IPS-20b (cell line): ENCODE data around the gene H6PD.

ENCODE experiments used
- H3K27ac ChIP-seq: one replicate; pipeline ENCODE4 v1.5.1; 2013; ENCODE audit warnings: low read length
- H3K27me3 ChIP-seq: 2 replicates; pipeline ENCODE4 v1.6.1; 2013; ENCODE audit warnings: mild to moderate bottlenecking, low read length, inconsistent platforms; ENCODE audit not compliant: insufficient read depth
- H3K36me3 ChIP-seq: 2 replicates; pipeline ENCODE4 v1.6.1; 2013; ENCODE audit warnings: low read depth, mild to moderate bottlenecking, inconsistent platforms, low read length, moderate library complexity; ENCODE audit not compliant: insufficient read depth
- H3K4me1 ChIP-seq: 2 replicates; pipeline ENCODE4 v1.6.1; 2013; ENCODE audit warnings: mild to moderate bottlenecking, control low read depth, inconsistent platforms, low read length, moderate library complexity; ENCODE audit not compliant: insufficient read depth
- H3K4me3 ChIP-seq: 2 replicates; pipeline ENCODE4 v1.5.1; 2013; ENCODE audit warnings: mild to moderate bottlenecking, low read length, inconsistent platforms
- H3K9ac ChIP-seq: 2 replicates; pipeline ENCODE4 v1.6.1; 2013; ENCODE audit warnings: low read depth, mild to moderate bottlenecking, inconsistent platforms, low read length, moderate library complexity
- H3K9me3 ChIP-seq: 2 replicates; pipeline ENCODE4 v1.6.1; 2013; ENCODE audit warnings: mild to moderate bottlenecking, low read depth, low read length, inconsistent platforms; ENCODE audit not compliant: insufficient read depth

Gene H6PD

GRCh38 chr1:9275161-9275560, 40.6 kb downstream of the H6PD start:
- H3K4me3 ChIP-seq: no peak overlapping the region
- no peaks in the 10 kb centered on the region for H3K27me3 ChIP-seq
- H3K4me1 ChIP-seq: peaks cover 7% of the 10 kb centered on the region; the same call in 1 of the 2 replicates
- no peak overlapping the region for H3K9ac ChIP-seq
- H3K9me3 ChIP-seq: no peaks in the 10 kb centered on the region
- no peaks in the 10 kb centered on the region for H3K36me3 ChIP-seq
- no peak overlapping the region for H3K27ac ChIP-seq

DNA sequence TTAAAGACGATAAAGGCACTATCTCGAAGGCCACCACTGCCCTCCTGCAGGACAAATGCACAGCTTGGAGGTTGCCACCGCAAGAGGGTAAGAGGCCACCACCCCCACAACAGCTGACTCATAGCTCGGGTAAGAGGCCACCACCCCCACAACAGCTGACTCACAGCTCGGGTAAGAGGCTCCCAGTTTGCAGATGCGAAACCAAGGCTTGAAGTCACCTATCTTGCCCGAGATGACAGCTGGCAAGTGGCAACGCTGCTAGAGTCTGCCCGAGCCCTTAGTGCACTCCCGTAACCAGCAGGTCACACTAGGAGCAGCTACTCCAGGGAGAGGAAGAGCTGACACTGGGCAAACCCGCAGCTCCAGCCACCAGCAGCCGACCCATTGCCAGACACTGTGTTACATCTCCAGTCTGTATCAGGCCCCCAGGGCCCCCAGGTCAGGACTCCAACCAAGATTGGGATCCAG, 41.0 kb downstream of the H6PD start:
- Histone ChIP-seq H3K9ac (no peak overlapping the region; the same call in 1 of the 2 replicates), H3K27me3 (no peaks in the 10 kb centered on the region), H3K4me3 (no peak overlapping the region), H3K27ac (no peak overlapping the region), H3K4me1 (peaks cover 7% of the 10 kb centered on the region; the same call in 1 of the 2 replicates), H3K36me3 (no peaks in the 10 kb centered on the region), H3K9me3 (no peaks in the 10 kb centered on the region)

DNA sequence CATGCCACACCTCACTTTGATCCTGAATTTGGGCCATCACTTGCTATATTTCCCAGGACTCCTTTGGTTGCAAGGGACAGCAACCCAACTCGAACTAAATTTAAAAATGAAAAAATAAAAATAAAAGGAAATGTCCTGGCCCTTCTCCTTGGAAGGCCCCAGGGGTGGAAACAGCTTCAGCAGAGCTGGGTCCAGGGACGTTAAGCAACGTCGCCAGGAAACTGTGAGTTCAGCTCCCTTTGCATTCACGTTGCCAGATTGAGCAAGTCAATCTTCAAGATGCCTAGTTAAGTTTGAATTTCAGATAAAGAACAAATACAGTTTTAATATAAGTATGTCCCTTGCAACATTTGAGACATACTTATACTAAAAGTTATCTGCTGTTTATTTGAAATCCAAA, 43.5 kb downstream of the H6PD start:
- H3K36me3 ChIP-seq: no peaks in the 10 kb centered on the region
- no peak overlapping the region for H3K27ac ChIP-seq
- no peaks in the 10 kb centered on the region for H3K9me3 ChIP-seq
- peaks cover 7% of the 10 kb centered on the region; the same call in 1 of the 2 replicates for H3K4me1 ChIP-seq
- H3K4me3 ChIP-seq: no peak overlapping the region
- no peaks in the 10 kb centered on the region for H3K27me3 ChIP-seq
- no peak overlapping the region for H3K9ac ChIP-seq

GRCh38 chr1:9278585-9279153, 44.1 kb downstream of the H6PD start:
- H3K27me3 ChIP-seq: no peaks in the 10 kb centered on the region
- peaks cover 7% of the 10 kb centered on the region; the same call in 1 of the 2 replicates for H3K4me1 ChIP-seq
- no peak overlapping the region for H3K9ac ChIP-seq

GRCh38 chr1:9279172-9279840, 44.7 kb downstream of the H6PD start:
- Histone ChIP-seq H3K9ac (no peak overlapping the region), H3K4me3 (no peak overlapping the region), H3K27me3 (no peaks in the 10 kb centered on the region), H3K4me1 (peaks cover 7% of the 10 kb centered on the region; the same call in 1 of the 2 replicates), H3K36me3 (no peaks in the 10 kb centered on the region), H3K27ac (no peak overlapping the region), H3K9me3 (no peaks in the 10 kb centered on the region; the same call in 1 of the 2 replicates)

More at GRCh38 chr1:9278585-9279153, 44.1 kb downstream of the H6PD start:
- no peak overlapping the region for H3K4me3 ChIP-seq
- H3K36me3 ChIP-seq: no peaks in the 10 kb centered on the region
- no peaks in the 10 kb centered on the region for H3K9me3 ChIP-seq
- no peak overlapping the region for H3K27ac ChIP-seq

- Histone ChIP-seq H3K36me3 (no peaks in the 10 kb centered on the region), H3K4me1 (peaks cover 7% of the 10 kb centered on the region; the same call in 1 of the 2 replicates), H3K9me3 (no peaks in the 10 kb centered on the region; the same call in 1 of the 2 replicates), H3K9ac (no peak overlapping the region), H3K4me3 (no peak overlapping the region), H3K27me3 (no peaks in the 10 kb centered on the region), H3K27ac (no peak overlapping the region)
Observed at GRCh38 chr1:9280015-9280860, 45.7 kb downstream of the H6PD start.

DNA sequence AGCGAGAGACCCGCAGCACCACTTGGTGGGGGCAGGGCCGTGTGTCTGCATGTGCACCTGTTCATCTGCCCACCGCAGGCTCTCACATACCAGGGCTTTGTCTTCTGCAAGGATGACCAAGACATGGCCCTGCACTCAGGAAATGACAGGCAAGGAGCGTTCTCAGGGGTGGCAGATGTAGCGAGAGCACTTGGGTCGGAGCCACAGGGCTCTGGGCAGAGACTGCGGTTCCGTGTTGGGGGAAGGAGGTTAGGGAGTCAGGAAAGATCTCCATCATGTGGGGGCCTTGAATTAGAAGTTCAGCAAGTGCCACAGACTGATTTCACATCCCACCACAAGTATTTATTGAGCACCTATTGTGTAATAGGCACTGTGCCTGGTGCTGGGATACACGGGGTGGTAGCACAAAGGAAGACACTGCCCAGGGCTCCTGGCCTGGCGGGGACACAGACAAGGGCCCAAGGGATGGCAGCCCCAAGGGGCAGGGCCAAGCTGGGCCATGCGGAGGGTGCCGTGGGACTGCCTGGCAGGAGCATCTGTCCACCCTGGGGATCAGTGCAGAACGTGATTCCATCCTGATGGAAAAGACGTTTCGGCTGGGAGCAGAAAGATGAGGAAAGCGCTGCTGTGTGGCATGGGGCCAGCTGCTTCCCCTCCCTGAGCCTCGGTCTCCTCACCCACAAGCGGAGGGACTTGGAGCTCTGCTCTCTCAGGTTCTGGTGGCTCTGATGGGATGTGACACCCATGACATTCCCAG, 46.7 kb downstream of the H6PD start:
- peaks cover 7% of the 10 kb centered on the region; the same call in 1 of the 2 replicates for H3K4me1 ChIP-seq
- H3K9me3 ChIP-seq: no peaks in the 10 kb centered on the region; the same call in 1 of the 2 replicates
- H3K36me3 ChIP-seq: no peaks in the 10 kb centered on the region
- no peak overlapping the region for H3K27ac ChIP-seq
- H3K9ac ChIP-seq: no peak overlapping the region
- no peaks in the 10 kb centered on the region for H3K27me3 ChIP-seq
- no peak overlapping the region for H3K4me3 ChIP-seq

GRCh38 chr1:9281908-9282695, 47.5 kb downstream of the H6PD start:
- Histone ChIP-seq H3K36me3 (no peaks in the 10 kb centered on the region), H3K9ac (no peak overlapping the region), H3K4me1 (peaks cover 7% of the 10 kb centered on the region; the same call in 1 of the 2 replicates), H3K27me3 (no peaks in the 10 kb centered on the region), H3K9me3 (no peaks in the 10 kb centered on the region; the same call in 1 of the 2 replicates), H3K27ac (no peak overlapping the region), H3K4me3 (no peak overlapping the region)

DNA sequence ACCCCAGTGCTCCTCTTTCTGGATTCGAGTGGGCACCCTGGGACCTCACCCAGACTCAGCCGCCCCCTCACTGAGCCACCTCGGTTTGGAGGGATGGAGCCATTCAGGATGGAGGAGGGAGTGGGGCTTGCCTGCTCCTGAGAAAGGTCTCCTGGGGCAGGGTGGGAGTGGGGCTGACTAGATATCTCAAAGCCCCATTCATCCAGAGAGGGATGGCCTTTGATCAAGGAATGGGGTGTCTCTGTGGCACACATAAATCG, 48.1 kb downstream of the H6PD start:
- Histone ChIP-seq H3K4me1 (peaks cover 7% of the 10 kb centered on the region; the same call in 1 of the 2 replicates), H3K36me3 (no peaks in the 10 kb centered on the region), H3K27ac (no peak overlapping the region), H3K9ac (no peak overlapping the region), H3K9me3 (no peaks in the 10 kb centered on the region; the same call in 1 of the 2 replicates), H3K27me3 (no peaks in the 10 kb centered on the region), H3K4me3 (no peak overlapping the region)

DNA sequence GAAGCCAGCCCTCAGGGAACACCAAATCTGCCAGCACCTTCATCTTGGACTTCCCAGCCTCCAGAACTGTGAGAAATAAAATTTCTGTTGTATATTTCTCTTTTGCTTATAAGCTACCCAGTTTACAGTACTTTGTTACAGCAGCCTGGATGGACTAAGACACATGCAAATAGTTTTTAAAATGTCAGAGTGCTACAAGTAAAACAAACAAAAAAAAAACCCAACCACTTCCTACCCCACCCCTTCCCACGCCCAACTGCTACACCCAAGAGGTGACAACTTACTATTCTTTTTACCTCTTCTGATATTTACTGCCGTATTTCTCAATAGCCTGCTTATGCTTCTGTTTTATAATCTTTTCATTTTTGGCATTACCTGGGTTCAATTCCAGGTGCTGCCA, 49.5 kb downstream of the H6PD start:
- Histone ChIP-seq H3K9me3 (peaks cover 5% of the 10 kb centered on the region; the same call in 1 of the 2 replicates), H3K9ac (no peak overlapping the region), H3K27ac (no peak overlapping the region), H3K27me3 (no peaks in the 10 kb centered on the region), H3K36me3 (no peaks in the 10 kb centered on the region), H3K4me1 (peaks cover 7% of the 10 kb centered on the region; the same call in 1 of the 2 replicates), H3K4me3 (no peak overlapping the region)
